HepG2 (cell line): Measurements from ENCODE around the gene WWTR1. TPM values are rescaled to one million over a fixed set of nuclear protein-coding genes. Genes with fewer than 3 reads are reported as not detected.

ENCODE experiments used
- MATR3 ChIP-seq: sonication (generic); formaldehyde crosslinking; IDR thresholded peaks from 2 replicates; pipeline ENCODE4 v1.4.0; 2020; ENCODE audit warnings: missing genetic modification reagents
- U2AF2 ChIP-seq: fragments of 200-400 bp; formaldehyde crosslinking; IDR thresholded peaks from 2 replicates; pipeline ENCODE4 v1.6.1; 2017; ENCODE audit warnings: low read depth, mild to moderate bottlenecking, low read length
- ZNF850 ChIP-seq: sonication (generic); formaldehyde crosslinking; conservative IDR thresholded peaks from 2 replicates; pipeline ENCODE4 v1.9.0; 2021; ENCODE audit warnings: mild to moderate bottlenecking, missing genetic modification reagents
- polyA plus RNA-seq, 8 experiments: library from polyadenylated mRNA; depleted of rRNA in 3 of 8; stranded (reverse) in 7 of 8; unstranded in 1 of 8; fragments of >200 nt; fragmentation: Illumina TruSeq in 4 of 8; extraction: Trizol in 4 of 8; gene quantifications; 2 replicates each; pipeline versions ENCODE4 v1.2.1 to v1.2.3, GENCODE V29; 2011 to 2016; ENCODE audit warnings: low read depth in 4 of 8, missing spikeins in 1 of 8, mixed read lengths in 1 of 8; ENCODE audit not compliant: insufficient read depth in 1 of 8
- total RNA-seq, 5 experiments: library from RNA; depleted of rRNA; stranded (reverse); fragments of >200 nt; fragmentation: Illumina TruSeq; extraction: Trizol; gene quantifications; 2 replicates each; pipeline ENCODE4 v1.2.3, GENCODE V29; 2016; ENCODE audit warnings: low read depth in 1 of 5
- TF ChIP-seq, protein P1 (sequence below), 2 experiments: fragments of 450-650 bp in 1 of 2; sonication (generic) in 1 of 2; formaldehyde crosslinking in 1 of 2; IDR thresholded peaks; 2 replicates each; pipeline versions ENCODE4 v1.6.1 to v1.8.0; 2016 to 2022; ENCODE audit warnings: antibody characterized with exemption in 1 of 2, mild to moderate bottlenecking in 1 of 2, missing genetic modification reagents in 1 of 2
- TF ChIP-seq, protein P2 (sequence below): sonication (generic); formaldehyde crosslinking; IDR thresholded peaks from 2 replicates; pipeline ENCODE4 v1.8.1; 2022; ENCODE audit warnings: mild to moderate bottlenecking, missing genetic modification reagents
- TF ChIP-seq, protein P3 (sequence below): sonication (generic); formaldehyde crosslinking; IDR thresholded peaks from 2 replicates; pipeline ENCODE4 v1.5.0; 2020; ENCODE audit warnings: missing genetic modification reagents, mild to moderate bottlenecking, borderline replicate concordance
- TF ChIP-seq, protein P4 (sequence below): sonication (generic); formaldehyde crosslinking; IDR thresholded peaks from one replicate; pipeline ENCODE4 v1.5.1; 2020; ENCODE audit warnings: mild to moderate bottlenecking, missing genetic modification reagents; ENCODE audit errors: not compliant biosample characterization

WWTR1 gene
- total and polyA plus RNA-seq, 2 of the 13 experiments (the other 11 are each of a cell fraction or from before 2014, with no cell fraction given), result 19.7 to 139 TPM

DNA sequence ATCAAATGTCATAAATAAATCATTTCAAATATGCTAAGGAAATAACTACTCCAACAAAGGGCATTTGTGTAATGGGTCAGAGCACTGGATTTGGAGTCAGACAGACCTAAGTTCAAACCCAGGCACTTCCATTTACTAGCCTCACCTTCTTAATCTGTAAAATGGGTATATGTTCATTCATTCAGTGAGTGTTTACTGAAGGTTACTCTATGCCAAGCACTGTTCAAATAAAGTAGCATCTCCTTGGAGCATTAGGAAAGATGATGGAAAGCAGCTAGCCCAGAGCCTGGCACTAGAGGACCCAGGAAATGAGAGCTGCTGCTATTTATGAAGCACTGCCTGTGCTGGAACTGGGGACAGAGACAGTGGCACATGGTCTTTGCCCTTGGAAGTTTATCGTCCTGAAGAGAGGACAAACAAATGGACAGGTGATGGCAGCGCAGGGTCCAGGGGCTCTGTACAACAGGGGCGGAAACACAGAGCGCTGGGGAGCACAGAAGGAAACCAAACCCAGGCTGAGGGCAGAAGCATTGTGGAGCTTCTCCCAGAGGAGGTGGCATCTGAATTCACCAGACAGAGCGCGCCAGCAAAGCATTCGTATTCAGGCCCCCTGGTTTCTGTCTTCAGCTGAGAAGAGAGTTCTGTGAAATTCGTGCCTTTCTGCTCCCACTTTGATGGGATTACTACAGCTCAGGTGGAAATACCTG lies 164.4 kb downstream of the WWTR1 start (continued):
- TF ChIP-seq, protein P1, sequence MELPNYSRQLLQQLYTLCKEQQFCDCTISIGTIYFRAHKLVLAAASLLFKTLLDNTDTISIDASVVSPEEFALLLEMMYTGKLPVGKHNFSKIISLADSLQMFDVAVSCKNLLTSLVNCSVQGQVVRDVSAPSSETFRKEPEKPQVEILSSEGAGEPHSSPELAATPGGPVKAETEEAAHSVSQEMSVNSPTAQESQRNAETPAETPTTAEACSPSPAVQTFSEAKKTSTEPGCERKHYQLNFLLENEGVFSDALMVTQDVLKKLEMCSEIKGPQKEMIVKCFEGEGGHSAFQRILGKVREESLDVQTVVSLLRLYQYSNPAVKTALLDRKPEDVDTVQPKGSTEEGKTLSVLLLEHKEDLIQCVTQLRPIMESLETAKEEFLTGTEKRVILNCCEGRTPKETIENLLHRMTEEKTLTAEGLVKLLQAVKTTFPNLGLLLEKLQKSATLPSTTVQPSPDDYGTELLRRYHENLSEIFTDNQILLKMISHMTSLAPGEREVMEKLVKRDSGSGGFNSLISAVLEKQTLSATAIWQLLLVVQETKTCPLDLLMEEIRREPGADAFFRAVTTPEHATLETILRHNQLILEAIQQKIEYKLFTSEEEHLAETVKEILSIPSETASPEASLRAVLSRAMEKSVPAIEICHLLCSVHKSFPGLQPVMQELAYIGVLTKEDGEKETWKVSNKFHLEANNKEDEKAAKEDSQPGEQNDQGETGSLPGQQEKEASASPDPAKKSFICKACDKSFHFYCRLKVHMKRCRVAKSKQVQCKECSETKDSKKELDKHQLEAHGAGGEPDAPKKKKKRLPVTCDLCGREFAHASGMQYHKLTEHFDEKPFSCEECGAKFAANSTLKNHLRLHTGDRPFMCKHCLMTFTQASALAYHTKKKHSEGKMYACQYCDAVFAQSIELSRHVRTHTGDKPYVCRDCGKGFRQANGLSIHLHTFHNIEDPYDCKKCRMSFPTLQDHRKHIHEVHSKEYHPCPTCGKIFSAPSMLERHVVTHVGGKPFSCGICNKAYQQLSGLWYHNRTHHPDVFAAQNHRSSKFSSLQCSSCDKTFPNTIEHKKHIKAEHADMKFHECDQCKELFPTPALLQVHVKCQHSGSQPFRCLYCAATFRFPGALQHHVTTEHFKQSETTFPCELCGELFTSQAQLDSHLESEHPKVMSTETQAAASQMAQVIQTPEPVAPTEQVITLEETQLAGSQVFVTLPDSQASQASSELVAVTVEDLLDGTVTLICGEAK (IDR thresholded peaks at IDR 0.05), result no peak
- TF ChIP-seq, protein P1 (CRISPR knock-in tag; IDR thresholded peaks at IDR 0.05), result peak; percentile 66; the same call in 1 of the 2 replicates
- TF ChIP-seq ZNF850 (CRISPR knock-in tag) (no peak), U2AF2 (no peak), MATR3 (no peak)
- TF ChIP-seq, protein P2, sequence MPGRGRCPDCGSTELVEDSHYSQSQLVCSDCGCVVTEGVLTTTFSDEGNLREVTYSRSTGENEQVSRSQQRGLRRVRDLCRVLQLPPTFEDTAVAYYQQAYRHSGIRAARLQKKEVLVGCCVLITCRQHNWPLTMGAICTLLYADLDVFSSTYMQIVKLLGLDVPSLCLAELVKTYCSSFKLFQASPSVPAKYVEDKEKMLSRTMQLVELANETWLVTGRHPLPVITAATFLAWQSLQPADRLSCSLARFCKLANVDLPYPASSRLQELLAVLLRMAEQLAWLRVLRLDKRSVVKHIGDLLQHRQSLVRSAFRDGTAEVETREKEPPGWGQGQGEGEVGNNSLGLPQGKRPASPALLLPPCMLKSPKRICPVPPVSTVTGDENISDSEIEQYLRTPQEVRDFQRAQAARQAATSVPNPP, result no peak
- TF ChIP-seq, protein P3, sequence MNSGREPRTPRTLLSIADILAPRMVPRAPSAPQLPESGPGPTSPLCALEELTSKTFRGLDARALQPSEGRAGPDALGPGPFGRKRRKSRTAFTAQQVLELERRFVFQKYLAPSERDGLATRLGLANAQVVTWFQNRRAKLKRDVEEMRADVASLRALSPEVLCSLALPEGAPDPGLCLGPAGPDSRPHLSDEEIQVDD (CRISPR knock-in tag), result no peak
- TF ChIP-seq, protein P4, sequence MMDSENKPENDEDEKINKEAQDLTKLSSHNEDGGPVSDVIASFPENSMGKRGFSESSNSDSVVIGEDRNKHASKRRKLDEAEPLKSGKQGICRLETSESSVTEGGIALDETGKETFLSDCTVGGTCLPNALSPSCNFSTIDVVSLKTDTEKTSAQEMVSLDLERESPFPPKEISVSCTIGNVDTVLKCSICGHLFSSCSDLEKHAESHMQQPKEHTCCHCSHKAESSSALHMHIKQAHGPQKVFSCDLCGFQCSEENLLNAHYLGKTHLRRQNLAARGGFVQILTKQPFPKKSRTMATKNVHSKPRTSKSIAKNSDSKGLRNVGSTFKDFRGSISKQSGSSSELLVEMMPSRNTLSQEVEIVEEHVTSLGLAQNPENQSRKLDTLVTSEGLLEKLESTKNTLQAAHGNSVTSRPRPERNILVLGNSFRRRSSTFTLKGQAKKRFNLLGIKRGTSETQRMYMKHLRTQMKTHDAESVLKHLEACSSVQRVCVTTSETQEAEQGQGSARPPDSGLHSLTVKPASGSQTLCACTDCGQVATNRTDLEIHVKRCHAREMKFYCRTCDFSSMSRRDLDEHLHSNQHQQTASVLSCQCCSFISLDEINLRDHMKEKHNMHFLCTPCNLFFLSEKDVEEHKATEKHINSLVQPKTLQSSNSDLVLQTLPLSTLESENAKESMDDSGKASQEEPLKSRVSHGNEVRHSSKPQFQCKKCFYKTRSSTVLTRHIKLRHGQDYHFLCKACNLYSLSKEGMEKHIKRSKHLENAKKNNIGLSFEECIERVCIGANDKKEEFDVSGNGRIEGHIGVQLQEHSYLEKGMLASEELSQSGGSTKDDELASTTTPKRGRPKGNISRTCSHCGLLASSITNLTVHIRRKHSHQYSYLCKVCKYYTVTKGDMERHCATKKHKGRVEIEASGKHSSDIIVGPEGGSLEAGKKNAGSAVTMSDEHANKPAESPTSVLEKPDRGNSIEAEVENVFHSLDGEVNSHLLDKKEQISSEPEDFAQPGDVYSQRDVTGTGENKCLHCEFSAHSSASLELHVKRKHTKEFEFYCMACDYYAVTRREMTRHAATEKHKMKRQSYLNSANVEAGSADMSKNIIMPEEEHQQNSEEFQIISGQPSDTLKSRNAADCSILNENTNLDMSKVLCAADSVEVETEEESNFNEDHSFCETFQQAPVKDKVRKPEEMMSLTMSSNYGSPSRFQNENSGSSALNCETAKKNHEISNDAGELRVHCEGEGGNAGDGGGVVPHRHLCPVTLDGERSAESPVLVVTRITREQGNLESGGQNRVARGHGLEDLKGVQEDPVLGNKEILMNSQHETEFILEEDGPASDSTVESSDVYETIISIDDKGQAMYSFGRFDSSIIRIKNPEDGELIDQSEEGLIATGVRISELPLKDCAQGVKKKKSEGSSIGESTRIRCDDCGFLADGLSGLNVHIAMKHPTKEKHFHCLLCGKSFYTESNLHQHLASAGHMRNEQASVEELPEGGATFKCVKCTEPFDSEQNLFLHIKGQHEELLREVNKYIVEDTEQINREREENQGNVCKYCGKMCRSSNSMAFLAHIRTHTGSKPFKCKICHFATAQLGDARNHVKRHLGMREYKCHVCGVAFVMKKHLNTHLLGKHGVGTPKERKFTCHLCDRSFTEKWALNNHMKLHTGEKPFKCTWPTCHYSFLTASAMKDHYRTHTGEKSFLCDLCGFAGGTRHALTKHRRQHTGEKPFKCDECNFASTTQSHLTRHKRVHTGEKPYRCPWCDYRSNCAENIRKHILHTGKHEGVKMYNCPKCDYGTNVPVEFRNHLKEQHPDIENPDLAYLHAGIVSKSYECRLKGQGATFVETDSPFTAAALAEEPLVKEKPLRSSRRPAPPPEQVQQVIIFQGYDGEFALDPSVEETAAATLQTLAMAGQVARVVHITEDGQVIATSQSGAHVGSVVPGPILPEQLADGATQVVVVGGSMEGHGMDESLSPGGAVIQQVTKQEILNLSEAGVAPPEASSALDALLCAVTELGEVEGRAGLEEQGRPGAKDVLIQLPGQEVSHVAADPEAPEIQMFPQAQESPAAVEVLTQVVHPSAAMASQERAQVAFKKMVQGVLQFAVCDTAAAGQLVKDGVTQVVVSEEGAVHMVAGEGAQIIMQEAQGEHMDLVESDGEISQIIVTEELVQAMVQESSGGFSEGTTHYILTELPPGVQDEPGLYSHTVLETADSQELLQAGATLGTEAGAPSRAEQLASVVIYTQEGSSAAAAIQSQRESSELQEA, result peak; percentile 56
